Endothelial cell of umbilical vein (primary cell): ENCODE results near the gene OPCML. TPM values are rescaled to one million over a fixed set of nuclear protein-coding genes. Genes with fewer than 3 reads are reported as not detected.

Experiments
- BruUV-seq: library from RNA; stranded (reverse); fragments of 400-500 nt; replicated peaks from 2 replicates; lab custom pipeline; 2021; lab: Mats Ljungman, UMichigan
- CTCF ChIA-PET: fragments of 300-600, 350-600 bp; sonication (Branson Sonifier 250); formaldehyde crosslinking; loops from one replicate; lab custom pipeline; 2021; ENCODE audit warnings: antibody characterized with exemption, inconsistent platforms; lab: Charles Lee
- POLR2A ChIA-PET: fragments of 300-600, 350-600 bp; sonication (Branson Sonifier 250); formaldehyde crosslinking; loops from one replicate; lab custom pipeline; 2021; ENCODE audit warnings: antibody characterized with exemption, inconsistent platforms; lab: Charles Lee
- DNase-seq: peaks from one replicate; pipeline ENCODE4 v3.0.0-alpha.2; 2011; ENCODE audit warnings: low read depth, low spot score
- FAIRE-seq: peaks from 2 replicates; lab custom pipeline; 2011; peaks lifted over from hg19 to GRCh38; lab: Jason Lieb, UNC
- H2AFZ ChIP-seq: 2 replicates; pipeline ENCODE4 v1.6.0; 2012; ENCODE audit warnings: low read depth, low read length, control low read depth, inconsistent platforms
- H3K27ac ChIP-seq: 2 replicates; pipeline ENCODE4 v1.5.1; 2011; ENCODE audit warnings: low read depth, mild to moderate bottlenecking, control low read depth, low read length, moderate library complexity; ENCODE audit not compliant: insufficient read depth
- H3K27me3 ChIP-seq, 2 experiments: 2 replicates each; pipeline versions ENCODE4 v1.6.0 to v1.6.1; 2011; ENCODE audit warnings: low read length in 2 of 2, mixed read lengths in 1 of 2; ENCODE audit not compliant: control insufficient read depth in 2 of 2, insufficient read depth in 2 of 2
- H3K36me3 ChIP-seq, 2 experiments: 2 replicates in 1 of 2; 3 replicates in 1 of 2; pipeline ENCODE4 v1.5.1; 2011; ENCODE audit warnings: low read length in 2 of 2, mild to moderate bottlenecking in 1 of 2, moderate library complexity in 1 of 2; ENCODE audit not compliant: control insufficient read depth in 2 of 2, insufficient read depth in 2 of 2; ENCODE audit errors: extremely low read depth in 1 of 2
- H3K4me1 ChIP-seq: 3 replicates; pipeline ENCODE4 v1.5.1; 2011; ENCODE audit warnings: mild to moderate bottlenecking, low read length; ENCODE audit not compliant: control insufficient read depth, insufficient read depth; ENCODE audit errors: extremely low read depth
- H3K4me2 ChIP-seq: 2 replicates; pipeline ENCODE4 v1.6.1; 2011; ENCODE audit warnings: low read length, control low read depth, mixed read lengths; ENCODE audit not compliant: insufficient read depth
- H3K4me3 ChIP-seq, 3 experiments: fragments of 200-600 bp in 1 of 3; sonication (generic), shearing (Covaris generic) in 1 of 3; replicated peaks in 1 of 3; 2 replicates each; pipeline ENCODE4 v1.5.1; 2011 to 2016; ENCODE audit warnings: control low read depth in 3 of 3, low read length in 3 of 3, mild to moderate bottlenecking in 2 of 3, inconsistent platforms in 1 of 3, low read depth in 1 of 3, moderate library complexity in 1 of 3; ENCODE audit not compliant: insufficient read depth in 1 of 3
- H3K79me2 ChIP-seq: 2 replicates; pipeline ENCODE4 v1.6.0; 2012; ENCODE audit warnings: low read length, inconsistent platforms; ENCODE audit not compliant: control insufficient read depth, insufficient read depth
- H3K9ac ChIP-seq: replicated peaks from 2 replicates; pipeline ENCODE3; 2011; ENCODE audit warnings: low read length, control low read depth; ENCODE audit not compliant: insufficient read depth; ENCODE audit errors: extremely low read depth
- H3K9me1 ChIP-seq: replicated peaks from 3 replicates; pipeline ENCODE4 v1.6.0; 2011; ENCODE audit warnings: mild to moderate bottlenecking, low read length; ENCODE audit not compliant: control insufficient read depth, insufficient read depth; ENCODE audit errors: extremely low read depth
- H3K9me3 ChIP-seq: replicated peaks from 2 replicates; pipeline ENCODE4 v1.5.1; 2012; ENCODE audit warnings: low read length, inconsistent platforms; ENCODE audit not compliant: control insufficient read depth, insufficient read depth
- H4K20me1 ChIP-seq: replicated peaks from 2 replicates; pipeline ENCODE3; 2011; ENCODE audit warnings: mild to moderate bottlenecking, low read length; ENCODE audit not compliant: control insufficient read depth, insufficient read depth; ENCODE audit errors: extremely low read depth
- CTCF ChIP-seq, 2 donors: IDR thresholded peaks; 1 replicate in 1 of 2; 2 replicates in 1 of 2; pipeline ENCODE4 v1.5.1; 2011; ENCODE audit warnings: low read length in 2 of 2, mild to moderate bottlenecking in 2 of 2, moderate library complexity in 2 of 2, control low read depth in 1 of 2, inconsistent platforms in 1 of 2, low read depth in 1 of 2; ENCODE audit not compliant: insufficient read depth in 1 of 2; ENCODE audit errors: extremely low read depth in 1 of 2
- EZH2 ChIP-seq: IDR thresholded peaks from 2 replicates; pipeline ENCODE4 v1.6.1; 2012; ENCODE audit warnings: borderline replicate concordance, low read depth, mild to moderate bottlenecking, moderate library complexity, low read length, inconsistent platforms; ENCODE audit not compliant: severe bottlenecking
- FOS ChIP-seq: IDR thresholded peaks from 2 replicates; pipeline ENCODE4 v1.6.1; 2011; ENCODE audit warnings: mild to moderate bottlenecking, low read length, moderate library complexity, borderline replicate concordance; ENCODE audit not compliant: insufficient read depth
- GATA2 ChIP-seq: IDR thresholded peaks from 2 replicates; pipeline ENCODE4 v1.7.0; 2011; ENCODE audit warnings: low read depth, mild to moderate bottlenecking, moderate library complexity, mixed read lengths, low read length; ENCODE audit not compliant: insufficient read length, insufficient read depth
- JUN ChIP-seq: IDR thresholded peaks from 2 replicates; pipeline ENCODE4 v1.6.1; 2011; ENCODE audit warnings: borderline replicate concordance, low read depth; ENCODE audit not compliant: insufficient read length, insufficient read depth
- MAX ChIP-seq: IDR thresholded peaks from 2 replicates; pipeline ENCODE4 v1.6.1; 2011; ENCODE audit not compliant: insufficient read depth, insufficient read length
- MYC ChIP-seq: IDR thresholded peaks from one replicate; pipeline ENCODE4 v1.6.1; 2011; ENCODE audit warnings: mild to moderate bottlenecking, low read depth, low read length
- POLR2AphosphoS5 ChIP-seq: IDR thresholded peaks from 2 replicates; pipeline ENCODE4 v1.6.1; 2012; ENCODE audit warnings: low read depth, mild to moderate bottlenecking, control low read depth, low read length, moderate library complexity; ENCODE audit not compliant: insufficient read depth
- dilution Hi-C: fragments of 300-500 bp; cut with MboI; formaldehyde crosslinking; loops from one replicate; pipeline ENCODE4 v1.15.0; 2019; ENCODE audit warnings: low sequenced_read_pairs; ENCODE audit not compliant: extremely low pct_ligation_motif_present
- intact Hi-C: fragments of 100-400 bp; cut with micrococcal nuclease; formaldehyde crosslinking; loops from one replicate; pipeline ENCODE4 v1.10.0; 2022
- polyA plus RNA-seq, 4 experiments: library from polyadenylated mRNA; depleted of rRNA in 3 of 4; stranded (reverse) in 3 of 4; unstranded in 1 of 4; fragments of >200 nt; gene quantifications; 2 replicates each; pipeline versions ENCODE4 v1.2.1 to v1.2.3, GENCODE V29; 2011 to 2012; ENCODE audit warnings: missing spikeins in 1 of 4
- total RNA-seq: library from RNA; stranded (reverse); gene quantifications from 2 replicates; pipeline ENCODE4 v1.2.3, GENCODE V29; 2021

Gene OPCML
- total and polyA plus RNA-seq, 2 donors (not counting 3 experiments of a cell fraction or from before 2014, with no cell fraction given) = not detected

GRCh38 chr11:132551016-132551415, 981.3 kb downstream of the OPCML start:
- peaks cover 4% of the 10 kb centered on the region for H3K9me3 ChIP-seq
- intact Hi-C loops = no loop called here
- H3K36me3 ChIP-seq = no peaks in the 10 kb centered on the region
- H3K4me1 ChIP-seq = no peaks in the 10 kb centered on the region
- H3K4me2 ChIP-seq = no peak overlapping the region
- no peak overlapping the region for H3K9ac ChIP-seq
- no peak overlapping the region for H3K27ac ChIP-seq
- ChIA-PET POLR2A (no interaction called here), CTCF (no interaction called here)
- FAIRE-seq = no peak
- H3K4me3 ChIP-seq = no peak overlapping the region
- no TSS peak for BruUV-seq
- no peaks in the 10 kb centered on the region for H4K20me1 ChIP-seq
- no peak for TF ChIP-seq MYC
- TF ChIP-seq POLR2AphosphoS5 = no peak
- TF ChIP-seq CTCF (IDR thresholded peaks at IDR 0.05; ENCODE audit: extremely low read depth in 1 of 2, insufficient read depth in 1 of 2, low read depth in 1 of 2, low read length in 2 of 2) = no peak
- no peak for TF ChIP-seq EZH2
- no peak for TF ChIP-seq FOS
- TF ChIP-seq MAX = no peak
- TF ChIP-seq GATA2 = no peak
- TF ChIP-seq JUN = no peak
- no peaks in the 10 kb centered on the region for H3K27me3 ChIP-seq
- dilution Hi-C loops = no loop called here
- H2AFZ ChIP-seq = no peak overlapping the region
- DNase-seq = no peak
- no peaks in the 10 kb centered on the region for H3K9me1 ChIP-seq
- no peaks in the 10 kb centered on the region for H3K79me2 ChIP-seq
